Transverse colon (tissue), 4 donors: ENCODE measurements around the gene GMPR2. TPM values are rescaled to one million over a fixed set of nuclear protein-coding genes. Genes with fewer than 3 reads are reported as not detected.

ENCODE experiments used
- DNase-seq: peaks from one replicate; pipeline ENCODE4 v3.0.0-alpha.2; 2019
- H3K27ac ChIP-seq, 4 donors: fragments of 200-600 bp; sonication (generic); 2 replicates each; pipeline ENCODE4 v1.5.1; 2016 to 2018; ENCODE audit warnings: inconsistent platforms in 4 of 4
- H3K27me3 ChIP-seq: fragments of 200-600 bp; sonication (generic); 2 replicates; pipeline ENCODE4 v1.5.1; 2017; ENCODE audit warnings: inconsistent platforms
- H3K36me3 ChIP-seq, 4 donors: fragments of 200-600 bp; sonication (generic); 2 replicates each; pipeline ENCODE4 v1.5.1; 2017 to 2019; ENCODE audit warnings: inconsistent platforms in 4 of 4
- H3K4me1 ChIP-seq, 4 donors: fragments of 200-600 bp; sonication (generic); 2 replicates each; pipeline ENCODE4 v1.5.1; 2017 to 2020; ENCODE audit warnings: inconsistent platforms in 4 of 4
- H3K4me3 ChIP-seq, 4 donors: fragments of 200-600 bp; sonication (generic); 1 replicate in 1 of 4; 2 replicates in 3 of 4; pipeline versions ENCODE4 v1.5.1 to v1.6.1; 2017 to 2019; ENCODE audit warnings: inconsistent platforms in 4 of 4
- H3K9me3 ChIP-seq, 2 donors: fragments of 200-600 bp; sonication (generic); 2 replicates each; pipeline ENCODE4 v1.5.1; 2017 to 2019; ENCODE audit warnings: inconsistent platforms in 2 of 2
- EP300 ChIP-seq: sonication (generic); formaldehyde crosslinking; IDR thresholded peaks from one replicate; pipeline ENCODE4 v1.6.1; 2017; ENCODE audit warnings: antibody characterized with exemption, low read depth
- POLR2A ChIP-seq: fragments of 450-650 bp; IDR thresholded peaks from one replicate; pipeline ENCODE4 v1.6.1; 2016; ENCODE audit warnings: antibody characterized with exemption, mild to moderate bottlenecking, moderate library complexity
- POLR2AphosphoS5 ChIP-seq, 3 donors: sonication (generic); formaldehyde crosslinking; IDR thresholded peaks; one replicate each; pipeline ENCODE4 v1.6.1; 2016; ENCODE audit warnings: antibody characterized with exemption in 3 of 3
- WGBS, 2 donors: methylation state at CpG; one replicate each; pipeline ENCODE4 v1.1.5; 2018; ENCODE audit warnings: low coverage in 1 of 2; 5-methylcytosine and 5-hydroxymethylcytosine counted together
- in situ Hi-C, 4 donors: fragments of 200-750 bp; cut with MboI; loops; one replicate each; pipeline versions ENCODE4 v1.15.0 to v1.15.1; 2017; ENCODE audit warnings: low sequenced_read_pairs in 3 of 4, low pct_ligation_motif_present in 1 of 4, low pct_unique_long_range_greater_than_20kb in 1 of 4
- intact Hi-C: fragments of 100-400 bp; cut with DNase I; formaldehyde crosslinking; loops from one replicate; pipeline ENCODE4 v1.15.1; 2023; ENCODE audit warnings: low total_unique reads
- total RNA-seq, 4 donors: library from RNA; depleted of rRNA; stranded (reverse); fragments of >200 nt; gene quantifications; one replicate each; pipeline ENCODE4 v1.1.0, GENCODE V29; 2016
- TF ChIP-seq, protein P1 (sequence below), 5 experiments: fragments of 200-600 bp in 3 of 5; fragments of 450-650 bp in 2 of 5; sonication (generic) in 3 of 5; IDR thresholded peaks; 1 replicate in 2 of 5; 2 replicates in 3 of 5; pipeline ENCODE4 v1.5.1; 2016 to 2017; ENCODE audit warnings: antibody characterized with exemption in 5 of 5, inconsistent platforms in 3 of 5, mild to moderate bottlenecking in 2 of 5, moderate library complexity in 1 of 5

GMPR2 gene
- total RNA-seq, 4 donors from 2014 or later = 4.2 to 72.5 (median 46.3) TPM

DNA sequence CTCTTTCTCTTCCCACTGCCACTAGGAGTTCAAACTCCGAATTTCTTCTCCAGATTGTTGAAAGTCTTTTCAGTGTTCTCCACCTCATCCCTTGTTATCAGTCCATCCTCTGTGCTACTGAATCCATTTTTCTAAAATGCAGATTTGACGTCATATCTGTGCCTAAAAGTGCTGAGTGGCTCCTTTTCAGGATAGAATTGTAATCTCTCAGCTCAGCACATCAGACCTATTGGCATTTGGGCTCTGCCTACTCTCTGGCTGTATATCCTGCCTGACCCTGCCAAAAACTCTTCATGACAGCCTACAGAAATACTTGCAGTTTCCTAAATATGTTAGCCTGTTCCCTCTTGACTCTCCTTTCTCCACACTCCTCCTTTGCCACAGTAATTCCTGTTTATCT is 39.7 kb downstream of the GMPR2 start:
- Histone ChIP-seq H3K4me1 (peaks cover 0 to 15% (median 2%) of the 10 kb centered on the region in 4 donors), H3K9me3 (no peaks in the 10 kb centered on the region), H3K4me3 (no peak overlapping the region), H3K27me3 (no peaks in the 10 kb centered on the region), H3K36me3 (peaks cover 0 to 4% (median 0%) of the 10 kb centered on the region in 4 donors), H3K27ac (no peak overlapping the region)
- TF ChIP-seq POLR2AphosphoS5 (IDR thresholded peaks at IDR 0.05) = no peak
- no peak for TF ChIP-seq POLR2A
- no peak for TF ChIP-seq EP300
- TF ChIP-seq, protein P1, sequence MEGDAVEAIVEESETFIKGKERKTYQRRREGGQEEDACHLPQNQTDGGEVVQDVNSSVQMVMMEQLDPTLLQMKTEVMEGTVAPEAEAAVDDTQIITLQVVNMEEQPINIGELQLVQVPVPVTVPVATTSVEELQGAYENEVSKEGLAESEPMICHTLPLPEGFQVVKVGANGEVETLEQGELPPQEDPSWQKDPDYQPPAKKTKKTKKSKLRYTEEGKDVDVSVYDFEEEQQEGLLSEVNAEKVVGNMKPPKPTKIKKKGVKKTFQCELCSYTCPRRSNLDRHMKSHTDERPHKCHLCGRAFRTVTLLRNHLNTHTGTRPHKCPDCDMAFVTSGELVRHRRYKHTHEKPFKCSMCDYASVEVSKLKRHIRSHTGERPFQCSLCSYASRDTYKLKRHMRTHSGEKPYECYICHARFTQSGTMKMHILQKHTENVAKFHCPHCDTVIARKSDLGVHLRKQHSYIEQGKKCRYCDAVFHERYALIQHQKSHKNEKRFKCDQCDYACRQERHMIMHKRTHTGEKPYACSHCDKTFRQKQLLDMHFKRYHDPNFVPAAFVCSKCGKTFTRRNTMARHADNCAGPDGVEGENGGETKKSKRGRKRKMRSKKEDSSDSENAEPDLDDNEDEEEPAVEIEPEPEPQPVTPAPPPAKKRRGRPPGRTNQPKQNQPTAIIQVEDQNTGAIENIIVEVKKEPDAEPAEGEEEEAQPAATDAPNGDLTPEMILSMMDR (IDR thresholded peaks at IDR 0.05) = no peak
- in situ Hi-C loops (no loop called here), intact Hi-C loops (no loop called here)
- 91 to 100% methylated on average over 2 of the region's 2 CpGs for WGBS, 2 donors
- no peak for DNase-seq

DNA sequence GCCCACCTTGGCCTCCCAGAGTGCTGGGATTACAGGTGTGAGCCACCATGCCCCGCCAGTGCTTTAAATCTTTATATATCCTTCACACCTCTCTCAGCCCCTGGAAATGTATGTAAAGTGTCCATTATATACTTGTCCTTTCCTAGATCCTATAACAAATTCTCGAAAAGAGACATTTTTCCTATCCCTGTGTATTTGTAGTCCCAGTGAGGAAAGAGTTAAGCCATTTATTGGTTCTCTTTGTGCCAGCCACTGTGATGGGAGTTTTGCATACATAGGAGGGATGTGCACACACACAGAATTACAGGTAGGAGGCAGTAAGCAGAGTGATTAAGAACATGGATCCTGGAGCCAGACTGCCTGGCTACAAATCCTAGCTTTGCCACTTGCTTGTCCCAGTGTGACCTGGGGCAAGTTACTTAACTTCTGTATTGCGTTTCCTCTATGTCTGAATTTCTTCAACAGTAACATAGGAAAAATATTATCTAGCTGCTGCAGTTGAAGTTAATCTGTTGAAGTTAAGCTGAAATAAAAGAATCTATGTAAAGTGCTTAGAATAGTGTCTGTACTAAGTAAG is 40.8 kb downstream of the GMPR2 start:
- H3K4me3 ChIP-seq = no peak overlapping the region
- H3K27me3 ChIP-seq = no peaks in the 10 kb centered on the region
- H3K4me1 ChIP-seq = peaks cover 0 to 15% (median 2%) of the 10 kb centered on the region in 4 donors
- DNase-seq = no peak
- TF ChIP-seq, protein P1 (IDR thresholded peaks at IDR 0.05) = no peak
- TF ChIP-seq POLR2A (no peak), EP300 (no peak), POLR2AphosphoS5 (IDR thresholded peaks at IDR 0.05) (no peak)
- no peaks in the 10 kb centered on the region for H3K9me3 ChIP-seq
- peak overlapping the region in 2 of 4 donors; percentile 12 to 23 for H3K27ac ChIP-seq
- WGBS, 2 donors = 56 to 78% methylated on average over 1 to 3 of the region's 3 CpGs
- intact Hi-C loops (no loop called here), in situ Hi-C loops (no loop called here)
- H3K36me3 ChIP-seq = no peaks in the 10 kb centered on the region

DNA sequence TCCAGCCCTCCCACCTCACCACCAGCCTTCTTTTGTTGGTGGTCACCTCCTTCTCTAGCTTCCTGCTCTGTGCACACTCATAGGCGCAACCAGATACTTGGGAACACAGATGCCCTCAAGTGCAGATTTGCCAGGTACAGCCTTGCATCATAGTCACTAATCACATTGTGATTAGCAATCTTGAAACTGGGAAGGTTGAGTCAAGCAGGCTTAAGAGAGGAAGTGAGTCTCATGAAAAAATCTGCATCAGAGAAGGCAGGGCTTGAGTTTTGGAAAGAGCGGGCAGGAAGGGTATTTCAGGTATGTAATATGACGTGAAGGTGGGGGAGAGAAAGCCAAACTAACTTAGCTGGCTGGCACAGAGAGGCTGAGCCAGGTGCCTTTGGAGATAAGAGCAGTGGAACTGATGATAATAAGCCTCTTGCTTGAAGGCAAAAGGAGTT is 41.4 kb downstream of the GMPR2 start:
- no peak for TF ChIP-seq POLR2A
- no peak for TF ChIP-seq EP300
- no peak for TF ChIP-seq POLR2AphosphoS5 (IDR thresholded peaks at IDR 0.05)
- TF ChIP-seq, protein P1 (IDR thresholded peaks at IDR 0.05) = no peak
- whole genome bisulfite sequencing, 2 donors = 59 to 91% methylated on average over 2 to 3 of the region's 3 CpGs
- intact Hi-C loops (no loop called here), in situ Hi-C loops (no loop called here)
- Histone ChIP-seq H3K27me3 (no peaks in the 10 kb centered on the region), H3K36me3 (no peaks in the 10 kb centered on the region), H3K4me1 (peaks cover 0 to 15% (median 2%) of the 10 kb centered on the region in 4 donors), H3K27ac (peak overlapping the region in 2 of 4 donors; percentile 12 to 23), H3K9me3 (no peaks in the 10 kb centered on the region), H3K4me3 (no peak overlapping the region)
- DNase-seq = no peak

DNA sequence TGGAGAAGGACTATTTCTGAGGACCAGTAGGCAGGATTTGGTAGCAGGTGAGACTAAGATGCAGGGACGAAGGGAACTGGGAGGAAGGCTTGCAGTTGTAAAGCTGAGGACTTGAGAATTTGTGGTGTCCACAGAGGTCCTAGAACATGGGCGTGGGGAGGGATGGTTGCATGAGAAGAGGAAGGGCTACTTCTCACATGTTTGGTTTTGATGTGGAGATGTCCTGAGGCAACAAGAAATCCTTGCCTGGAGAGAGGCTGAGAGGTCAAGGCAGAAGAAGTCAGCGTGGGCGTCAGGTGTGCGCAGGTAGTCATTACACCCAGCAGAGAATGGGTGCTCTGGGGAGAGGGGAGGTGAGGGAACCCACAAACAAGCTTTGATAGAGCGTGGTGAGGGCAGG is 44.3 kb downstream of the GMPR2 start:
- no peak for TF ChIP-seq POLR2A
- no peak for TF ChIP-seq POLR2AphosphoS5 (IDR thresholded peaks at IDR 0.05)
- TF ChIP-seq, protein P1 (IDR thresholded peaks at IDR 0.05) = no peak
- TF ChIP-seq EP300 = no peak
- intact Hi-C loops = no loop called here
- peak overlapping the region in 2 of 4 donors; percentile 29 to 44 for H3K27ac ChIP-seq
- no peaks in the 10 kb centered on the region for H3K36me3 ChIP-seq
- in situ Hi-C loops = no loop called here
- H3K9me3 ChIP-seq = no peaks in the 10 kb centered on the region
- H3K27me3 ChIP-seq = no peaks in the 10 kb centered on the region
- 86 to 89% methylated on average over 1 to 6 of the region's 6 CpGs for WGBS, 2 donors
- H3K4me3 ChIP-seq = no peak overlapping the region
- H3K4me1 ChIP-seq = peaks cover 0 to 6% (median 0%) of the 10 kb centered on the region in 4 donors
- DNase-seq = no peak
